ENCODE results near the gene KLHL20.
"Not testable (repeated sequence)": the region's sequence is repeated elsewhere in the genome, so short reads cannot be mapped to it uniquely, and the experiment has no call there.

Gene KLHL20

GRCh38 chr1:173717238-173717637 lies 2.5 kb downstream of the KLHL20 start:
- no peak overlapping the region for H3K4me3 ChIP-seq (ENCODE audit: low read depth, low read length)
- DNase-seq (ENCODE audit: low read depth): no peak
- no peak for TF ChIP-seq CTCF (IDR thresholded peaks at IDR 0.05; ENCODE audit: insufficient read depth, low read depth, low read length, missing control alignments)

GRCh38 chr1:173731331-173731730 lies 16.6 kb downstream of the KLHL20 start:
- DNase-seq (ENCODE audit: low read depth); H3K4me3 ChIP-seq (ENCODE audit: low read depth, low read length): not testable (repeated sequence)

- H3K4me3 ChIP-seq (ENCODE audit: low read depth, low read length): no peak overlapping the region
- no peak for DNase-seq (ENCODE audit: low read depth)
- no peak for TF ChIP-seq CTCF (IDR thresholded peaks at IDR 0.05; ENCODE audit: insufficient read depth, low read depth, low read length, missing control alignments)
Observed at GRCh38 chr1:173733912-173734311, 19.1 kb downstream of the KLHL20 start.

GRCh38 chr1:173736104-173736503 lies 21.3 kb downstream of the KLHL20 start:
- not testable (repeated sequence) for H3K4me3 ChIP-seq (ENCODE audit: low read depth, low read length); DNase-seq (ENCODE audit: low read depth)

- no peak for DNase-seq (ENCODE audit: low read depth)
- no peak overlapping the region for H3K4me3 ChIP-seq (ENCODE audit: low read depth, low read length)
- no peak for TF ChIP-seq CTCF (IDR thresholded peaks at IDR 0.05; ENCODE audit: insufficient read depth, low read depth, low read length, missing control alignments)
Observed at GRCh38 chr1:173742203-173742886, 27.6 kb downstream of the KLHL20 start.

- no peak for DNase-seq (ENCODE audit: low read depth)
- no peak for TF ChIP-seq CTCF (IDR thresholded peaks at IDR 0.05; ENCODE audit: insufficient read depth, low read depth, low read length, missing control alignments)
- no peak overlapping the region for H3K4me3 ChIP-seq (ENCODE audit: low read depth, low read length)
Observed at GRCh38 chr1:173744651-173745050, 29.9 kb downstream of the KLHL20 start.

GRCh38 chr1:173749137-173749536 lies 34.4 kb downstream of the KLHL20 start:
- TF ChIP-seq CTCF (IDR thresholded peaks at IDR 0.05; ENCODE audit: insufficient read depth, low read depth, low read length, missing control alignments): no peak

GRCh38 chr1:173753830-173754229 lies 39.0 kb downstream of the KLHL20 start:
- TF ChIP-seq CTCF (IDR thresholded peaks at IDR 0.05; ENCODE audit: insufficient read depth, low read depth, low read length, missing control alignments): no peak
- DNase-seq (ENCODE audit: low read depth): no peak

More at GRCh38 chr1:173749137-173749536, 34.4 kb downstream of the KLHL20 start:
- DNase-seq (ENCODE audit: low read depth): no peak
- H3K4me3 ChIP-seq (ENCODE audit: low read depth, low read length): no peak overlapping the region

More at GRCh38 chr1:173753830-173754229, 39.0 kb downstream of the KLHL20 start:
- H3K4me3 ChIP-seq (ENCODE audit: low read depth, low read length): no peak overlapping the region
